Mesothelial cell of epicardium (in vitro differentiated cells): ENCODE results near the gene WHRN. TPM values are rescaled to one million over a fixed set of nuclear protein-coding genes. Genes with fewer than 3 reads are reported as not detected.

Source experiments
- DNase-seq, 2 experiments: peaks; one replicate each; pipeline ENCODE4 v3.0.0; 2021; ENCODE audit warnings: low spot score in 2 of 2; ENCODE audit not compliant: unreplicated experiment in 2 of 2
- H3K27ac Mint-ChIP-seq: 2 replicates; pipeline ENCODE4 v1.8.0; 2021; ENCODE audit warnings: mixed read lengths
- H3K27me3 Mint-ChIP-seq: 2 replicates; pipeline ENCODE4 v1.8.0; 2021; ENCODE audit warnings: low read depth, mixed read lengths
- H3K36me3 Mint-ChIP-seq: 2 replicates; pipeline ENCODE4 v1.8.0; 2021; ENCODE audit warnings: mixed read lengths
- H3K4me1 Mint-ChIP-seq: 2 replicates; pipeline ENCODE4 v1.8.0; 2021; ENCODE audit warnings: mixed read lengths
- H3K4me3 Mint-ChIP-seq: 2 replicates; pipeline ENCODE4 v1.8.0; 2021; ENCODE audit warnings: mild to moderate bottlenecking, moderate library complexity, mixed read lengths
- H3K9me3 Mint-ChIP-seq: 2 replicates; pipeline ENCODE4 v1.8.0; 2021; ENCODE audit warnings: mixed read lengths
- total RNA-seq: library from RNA; stranded (reverse); gene quantifications from 3 replicates; pipeline ENCODE4 v1.2.1, GENCODE V29; 2021
- TF ChIP-seq, protein P1 (sequence below): fragments of 200-600 bp; sonication (generic); IDR thresholded peaks from one replicate; pipeline ENCODE4 v1.5.0; 2021; ENCODE audit warnings: antibody characterized with exemption; ENCODE audit not compliant: unreplicated experiment

The WHRN gene
- total RNA-seq, 1 donor from 2014 or later = 25.5 TPM

DNA sequence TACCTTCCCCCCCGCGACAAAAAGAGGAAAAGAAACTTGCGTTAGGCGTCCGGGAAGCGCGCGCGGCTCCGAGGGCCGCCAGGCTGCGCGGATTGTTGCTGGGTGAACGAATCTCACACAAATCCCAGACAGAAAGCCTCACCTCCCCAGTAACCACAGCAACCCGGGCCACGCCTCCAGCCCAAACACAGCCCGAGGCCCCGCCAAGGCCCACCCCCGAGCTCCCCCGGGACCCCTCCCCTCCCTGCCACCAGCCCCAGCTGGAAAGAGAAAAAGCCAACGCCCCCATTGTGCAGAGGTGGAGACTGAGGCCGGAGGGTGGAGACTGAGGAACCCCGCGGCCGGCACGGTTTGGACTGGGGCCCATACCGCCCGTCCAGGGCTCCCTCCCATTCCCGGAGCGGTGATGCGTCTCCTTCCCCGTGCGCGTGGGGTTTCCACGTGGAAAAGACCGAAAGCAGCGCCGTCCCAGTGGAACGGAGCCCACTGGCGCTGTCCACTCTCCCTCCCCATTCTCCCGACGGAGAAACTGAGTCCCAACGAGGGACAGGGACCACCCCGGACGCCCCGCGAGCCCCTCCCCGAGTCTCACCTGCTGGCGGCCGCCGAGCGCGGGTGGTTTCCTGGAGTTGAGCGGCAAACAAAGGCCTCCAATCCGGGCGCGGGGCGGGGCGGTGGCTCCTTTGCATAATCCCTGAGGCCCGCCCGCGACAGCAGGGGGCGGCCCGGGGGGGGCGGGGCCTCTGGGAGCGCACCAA is 107.2 kb downstream of the WHRN start:
- Mint-ChIP-seq H3K27ac (peak overlapping the region; percentile 94), H3K4me1 (peaks cover 32% of the 10 kb centered on the region), H3K4me3 (peak overlapping the region; percentile 85), H3K36me3 (no peaks in the 10 kb centered on the region), H3K9me3 (no peaks in the 10 kb centered on the region), H3K27me3 (no peaks in the 10 kb centered on the region)
- TF ChIP-seq, protein P1, sequence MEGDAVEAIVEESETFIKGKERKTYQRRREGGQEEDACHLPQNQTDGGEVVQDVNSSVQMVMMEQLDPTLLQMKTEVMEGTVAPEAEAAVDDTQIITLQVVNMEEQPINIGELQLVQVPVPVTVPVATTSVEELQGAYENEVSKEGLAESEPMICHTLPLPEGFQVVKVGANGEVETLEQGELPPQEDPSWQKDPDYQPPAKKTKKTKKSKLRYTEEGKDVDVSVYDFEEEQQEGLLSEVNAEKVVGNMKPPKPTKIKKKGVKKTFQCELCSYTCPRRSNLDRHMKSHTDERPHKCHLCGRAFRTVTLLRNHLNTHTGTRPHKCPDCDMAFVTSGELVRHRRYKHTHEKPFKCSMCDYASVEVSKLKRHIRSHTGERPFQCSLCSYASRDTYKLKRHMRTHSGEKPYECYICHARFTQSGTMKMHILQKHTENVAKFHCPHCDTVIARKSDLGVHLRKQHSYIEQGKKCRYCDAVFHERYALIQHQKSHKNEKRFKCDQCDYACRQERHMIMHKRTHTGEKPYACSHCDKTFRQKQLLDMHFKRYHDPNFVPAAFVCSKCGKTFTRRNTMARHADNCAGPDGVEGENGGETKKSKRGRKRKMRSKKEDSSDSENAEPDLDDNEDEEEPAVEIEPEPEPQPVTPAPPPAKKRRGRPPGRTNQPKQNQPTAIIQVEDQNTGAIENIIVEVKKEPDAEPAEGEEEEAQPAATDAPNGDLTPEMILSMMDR = no peak
- peak; percentile 92 to 95 for DNase-seq

- Mint-ChIP-seq H3K36me3 (no peaks in the 10 kb centered on the region), H3K27ac (peak overlapping the region; percentile 94), H3K27me3 (no peaks in the 10 kb centered on the region), H3K4me1 (peaks cover 38% of the 10 kb centered on the region), H3K4me3 (peak overlapping the region; percentile 85), H3K9me3 (no peaks in the 10 kb centered on the region)
- TF ChIP-seq, protein P1 = no peak
- no peak for DNase-seq
Observed at GRCh38 chr9:114397219-114397847, 107.9 kb downstream of the WHRN start.

DNA sequence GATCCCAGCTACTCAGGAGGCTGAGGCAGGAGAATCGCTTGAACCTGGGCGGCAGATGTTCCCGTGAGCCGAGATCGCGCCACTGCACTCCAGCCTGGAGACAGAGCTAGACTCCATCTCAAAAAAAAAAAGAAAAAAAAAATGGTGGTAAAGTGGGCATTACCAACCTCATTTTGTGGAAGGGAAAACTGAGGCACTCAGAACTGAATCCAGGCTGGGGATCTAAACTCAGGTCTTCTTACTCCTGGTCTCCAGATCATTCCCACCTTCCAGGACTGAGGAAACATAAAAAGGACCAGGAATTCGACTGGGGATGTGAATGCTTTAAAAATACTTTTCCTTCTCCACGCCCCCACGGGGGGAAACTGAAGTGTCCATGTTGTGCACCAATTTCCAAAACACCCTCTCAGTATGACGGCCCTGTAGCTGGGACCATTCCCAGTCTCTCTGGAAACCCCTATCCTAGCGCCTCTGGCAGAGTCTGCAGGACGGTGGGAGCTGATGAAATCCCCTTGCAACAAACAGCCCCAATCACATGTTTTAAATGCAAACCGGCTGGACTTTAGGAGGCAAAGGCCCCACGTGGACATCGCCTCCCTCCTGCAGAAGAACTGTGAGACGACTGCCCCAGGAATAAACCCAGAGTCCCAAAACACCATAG is 108.6 kb downstream of the WHRN start:
- H3K4me3 Mint-ChIP-seq = peak overlapping the region; percentile 85
- peaks cover 34% of the 10 kb centered on the region for H3K4me1 Mint-ChIP-seq
- H3K9me3 Mint-ChIP-seq = no peaks in the 10 kb centered on the region
- H3K36me3 Mint-ChIP-seq = no peaks in the 10 kb centered on the region
- no peaks in the 10 kb centered on the region for H3K27me3 Mint-ChIP-seq
- TF ChIP-seq, protein P1 = no peak
- H3K27ac Mint-ChIP-seq = peak overlapping the region; percentile 53
- DNase-seq = no peak

- Mint-ChIP-seq H3K27me3 (no peaks in the 10 kb centered on the region), H3K4me1 (peaks cover 28% of the 10 kb centered on the region), H3K27ac (peak overlapping the region; percentile 39), H3K4me3 (no peak overlapping the region), H3K36me3 (no peaks in the 10 kb centered on the region), H3K9me3 (no peaks in the 10 kb centered on the region)
- no peak for DNase-seq
- TF ChIP-seq, protein P1 = no peak
Observed at GRCh38 chr9:114395768-114396167, 109.5 kb downstream of the WHRN start.

DNA sequence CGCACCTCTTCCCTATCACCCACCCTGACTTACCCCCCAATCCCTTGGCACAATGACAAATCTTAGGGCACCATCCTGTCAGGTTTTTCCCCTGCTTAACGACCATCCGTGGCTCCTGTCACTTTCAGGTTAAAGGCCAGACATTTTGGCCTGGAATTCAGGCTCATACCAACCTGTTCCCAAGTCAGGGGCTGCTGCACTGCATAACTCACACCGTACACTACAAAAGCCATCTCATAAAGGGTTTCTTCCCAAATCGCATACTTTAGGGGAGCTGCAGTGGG is 110.0 kb downstream of the WHRN start:
- Mint-ChIP-seq H3K36me3 (no peaks in the 10 kb centered on the region), H3K27me3 (no peaks in the 10 kb centered on the region), H3K27ac (peak overlapping the region; percentile 78), H3K9me3 (no peaks in the 10 kb centered on the region), H3K4me3 (no peak overlapping the region), H3K4me1 (peaks cover 33% of the 10 kb centered on the region)
- TF ChIP-seq, protein P1 = no peak
- DNase-seq = no peak
